Islet of Langerhans (tissue), 1 donor: Measurements from ENCODE around the gene DNAH17.

Experiments
- FAIRE-seq: peaks from one replicate; lab custom pipeline; 2011; peaks lifted over from hg19 to GRCh38; lab: Jason Lieb, UNC

DNAH17 gene

GRCh38 chr17:78427140-78427539 lies 150.1 kb downstream of the DNAH17 start:
- no peak for FAIRE-seq

DNA sequence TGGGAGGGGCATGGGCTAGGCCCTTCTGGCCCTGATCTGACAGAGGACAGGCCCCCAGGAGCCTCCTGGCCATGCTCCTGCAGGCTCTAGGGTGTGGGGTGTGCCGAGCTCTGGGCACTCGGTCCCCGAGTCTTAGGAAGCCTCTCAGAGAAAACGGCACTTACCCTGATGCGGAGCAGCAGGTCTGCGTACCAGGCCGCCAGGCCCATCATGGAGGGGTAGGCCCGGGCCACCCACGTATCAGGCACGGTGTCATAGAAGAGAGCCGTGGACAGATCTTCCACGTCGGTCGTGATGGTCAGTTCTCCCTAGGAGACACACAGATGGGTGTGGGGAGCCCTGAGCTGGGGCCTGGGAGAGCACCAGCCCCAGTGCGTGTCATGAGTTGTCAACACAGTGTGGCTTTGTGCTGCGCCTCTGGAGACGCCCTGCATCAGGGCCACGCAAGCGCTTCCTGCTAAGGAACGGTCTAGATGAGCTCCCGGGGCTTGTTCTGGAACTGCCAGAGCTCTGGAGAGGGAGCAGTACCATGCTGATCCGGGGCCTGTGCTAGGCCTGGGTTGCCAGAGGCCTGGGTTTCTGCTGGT lies 150.8 kb downstream of the DNAH17 start:
- FAIRE-seq, result no peak

- no peak for FAIRE-seq
Observed at GRCh38 chr17:78425429-78425828, 151.8 kb downstream of the DNAH17 start.

GRCh38 chr17:78423961-78424675 lies 153.1 kb downstream of the DNAH17 start:
- FAIRE-seq, result no peak

GRCh38 chr17:78422872-78423588 lies 154.2 kb downstream of the DNAH17 start:
- no peak for FAIRE-seq

DNA sequence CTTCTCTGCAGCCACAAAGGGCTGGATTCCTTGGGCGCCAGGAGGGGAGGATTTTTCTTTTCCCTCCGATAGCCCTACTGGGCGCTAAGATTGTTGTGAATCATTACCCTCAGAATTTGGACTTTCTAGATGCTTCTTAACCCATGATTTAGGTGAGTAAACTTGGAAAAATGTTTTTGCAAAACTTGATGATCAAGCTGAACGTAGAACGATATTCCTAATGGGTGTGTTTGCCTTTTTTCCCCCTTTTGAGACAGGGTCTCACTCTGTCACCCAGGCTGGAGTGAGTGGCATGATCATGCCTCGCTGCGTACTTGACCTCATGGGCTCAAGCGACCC lies 155.0 kb downstream of the DNAH17 start:
- FAIRE-seq, result no peak

DNA sequence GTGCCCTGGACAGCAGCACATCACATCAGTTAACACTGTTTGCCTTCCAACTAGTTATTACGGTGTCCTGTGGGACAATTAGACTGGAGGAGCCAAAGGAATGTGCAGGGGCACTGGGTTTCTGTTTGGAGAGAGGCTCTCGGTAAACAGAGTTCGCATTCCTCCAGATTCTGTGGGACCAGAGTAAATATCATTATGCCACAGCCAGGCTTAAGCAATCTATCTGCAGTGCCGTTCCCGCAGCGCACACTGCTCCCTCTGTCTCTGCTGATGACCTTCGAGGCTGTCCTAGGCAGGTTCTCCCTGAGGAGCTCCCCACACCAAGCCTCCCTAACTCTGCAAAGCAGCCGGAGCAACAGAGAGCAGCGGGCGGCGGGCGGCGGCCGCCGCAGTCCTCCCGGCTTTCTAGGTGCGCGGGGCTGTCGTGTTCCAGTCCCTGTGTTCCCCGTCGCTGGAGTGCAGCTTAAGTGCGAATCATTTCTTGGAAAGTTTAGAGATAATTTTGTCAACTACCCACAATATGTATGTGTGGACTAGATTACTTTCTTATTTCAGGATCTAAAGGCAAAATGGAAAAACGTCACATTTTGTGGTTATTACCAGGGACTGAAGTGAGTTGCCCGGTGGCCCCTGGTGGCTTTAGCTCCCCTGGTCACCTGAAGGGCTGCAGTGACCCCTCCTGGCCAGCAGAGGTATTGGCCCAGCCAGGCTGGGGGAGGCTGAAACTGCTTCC lies 155.5 kb downstream of the DNAH17 start:
- no peak for FAIRE-seq

GRCh38 chr17:78421084-78421533 lies 156.1 kb downstream of the DNAH17 start:
- FAIRE-seq, result no peak

DNA sequence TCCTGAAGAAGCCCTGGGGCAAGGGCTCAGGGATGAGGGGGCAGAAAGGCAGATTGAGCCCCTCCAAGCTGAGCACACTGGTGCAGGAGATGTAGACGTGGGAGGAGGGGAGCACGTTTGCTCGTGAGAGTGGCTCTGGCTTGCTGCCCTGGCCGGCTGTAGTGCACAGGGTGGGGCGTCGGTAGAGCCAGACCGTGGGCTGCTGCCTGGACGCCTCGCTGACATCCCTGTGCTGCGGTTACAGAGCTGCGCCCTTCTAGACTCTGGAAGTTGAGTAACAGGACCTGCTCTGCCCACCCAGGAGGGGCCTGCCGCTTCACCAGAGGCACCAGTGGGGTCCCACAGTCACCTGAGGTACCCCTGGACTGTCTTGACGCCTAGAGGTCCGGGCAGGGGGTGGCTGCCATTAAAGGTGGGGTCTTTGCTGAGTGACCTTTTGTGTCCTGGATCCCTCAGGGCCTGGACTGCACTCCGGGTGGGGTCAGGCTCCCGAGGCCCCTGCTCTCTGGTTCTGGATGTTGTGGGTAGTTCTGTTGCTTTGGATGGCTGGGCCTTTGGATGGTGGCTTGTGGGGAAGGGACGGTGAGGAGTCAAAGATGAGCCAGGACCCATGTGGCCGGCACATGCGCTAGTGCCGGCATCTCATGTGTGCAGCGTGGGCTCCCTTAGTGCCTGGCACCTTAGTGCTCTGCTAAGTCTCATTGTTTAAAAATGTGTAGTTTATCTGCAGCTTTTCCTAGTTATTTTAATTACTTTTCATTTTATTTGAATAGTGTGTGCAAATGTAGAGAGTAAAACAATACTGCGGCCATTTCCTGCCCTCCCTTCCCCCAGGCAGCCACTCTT lies 157.0 kb downstream of the DNAH17 start:
- FAIRE-seq, result no peak

GRCh38 chr17:78418326-78419026 lies 158.7 kb downstream of the DNAH17 start:
- no peak for FAIRE-seq

- no peak for FAIRE-seq
Observed at GRCh38 chr17:78417531-78417909, 159.7 kb downstream of the DNAH17 start.

DNA sequence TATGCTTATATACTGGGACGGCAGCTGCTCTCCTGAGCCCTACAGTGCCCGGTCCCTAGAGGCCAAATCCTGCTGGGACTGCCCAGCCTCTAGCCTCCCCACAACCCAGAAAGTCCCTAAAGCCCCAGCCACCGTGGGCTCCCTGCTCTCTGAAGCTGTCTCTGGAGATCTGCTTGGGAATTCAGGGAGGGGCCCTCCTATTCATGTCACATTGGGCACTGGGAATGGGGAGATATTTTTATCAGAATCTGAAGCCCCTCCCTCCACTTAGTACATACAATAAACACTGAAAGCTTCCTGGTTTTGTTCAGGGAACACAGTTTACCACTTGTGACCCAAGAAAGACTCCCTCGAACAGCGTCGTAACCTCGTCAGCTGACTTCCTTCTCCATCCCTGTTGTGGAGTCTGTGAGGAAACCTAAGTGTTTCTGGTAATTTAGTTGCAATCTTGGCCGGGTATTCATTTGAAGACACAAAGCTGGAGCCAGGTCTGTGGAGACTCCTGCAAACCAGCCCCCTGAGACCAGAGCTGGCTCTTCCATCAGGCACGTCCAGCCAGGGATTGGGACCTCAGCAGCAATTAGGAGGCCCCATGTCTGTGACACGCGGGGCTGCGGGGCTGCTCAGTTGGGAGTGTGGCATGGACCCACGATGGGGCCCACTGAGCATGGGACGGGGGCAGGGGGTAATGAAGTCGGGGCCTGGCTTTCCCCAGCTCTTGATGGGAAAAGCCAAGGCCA lies 160.2 kb downstream of the DNAH17 start:
- FAIRE-seq, result no peak

DNA sequence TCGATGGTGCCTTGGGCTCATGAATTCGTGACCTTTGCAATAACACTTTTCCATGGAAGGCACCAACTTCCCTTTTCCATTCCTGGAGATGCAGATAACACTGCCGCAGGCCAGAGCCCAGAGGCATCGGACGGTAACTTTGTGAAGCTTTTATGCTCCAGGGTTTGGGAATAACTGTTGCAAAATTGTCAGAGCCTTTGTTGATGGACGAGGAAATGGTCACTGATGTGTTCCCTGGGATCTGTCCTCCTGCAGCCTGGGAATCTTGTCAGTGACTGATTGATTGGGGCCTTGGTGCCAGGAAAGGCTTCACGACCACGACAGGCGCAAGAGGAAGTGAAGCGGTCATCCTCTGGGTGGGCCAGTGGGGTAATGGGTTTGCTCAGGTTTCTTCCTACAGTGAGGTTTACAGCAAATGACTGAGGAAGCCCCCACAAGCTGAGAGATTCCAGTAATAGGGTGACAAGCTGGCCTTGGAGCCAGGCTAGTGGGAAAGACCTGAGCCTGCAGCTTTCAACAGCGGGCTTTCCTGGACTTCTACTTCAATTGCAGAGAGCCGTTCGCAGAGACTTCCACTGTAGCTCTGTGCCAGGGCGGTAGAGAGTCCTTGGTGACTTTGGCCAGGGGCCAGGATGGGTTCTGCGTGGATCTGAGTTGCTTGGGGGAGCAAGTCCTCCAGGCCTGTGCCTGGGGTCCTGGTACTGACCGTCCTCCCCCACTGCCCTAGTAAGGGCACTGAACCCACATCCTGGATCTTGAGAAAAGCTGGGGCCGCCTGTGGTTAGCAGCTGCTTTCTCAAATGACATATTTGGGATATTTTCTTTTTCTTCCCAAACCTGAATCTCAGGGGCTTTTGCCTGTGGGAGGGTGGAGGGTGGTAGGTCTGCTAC lies 161.1 kb downstream of the DNAH17 start:
- no peak for FAIRE-seq

DNA sequence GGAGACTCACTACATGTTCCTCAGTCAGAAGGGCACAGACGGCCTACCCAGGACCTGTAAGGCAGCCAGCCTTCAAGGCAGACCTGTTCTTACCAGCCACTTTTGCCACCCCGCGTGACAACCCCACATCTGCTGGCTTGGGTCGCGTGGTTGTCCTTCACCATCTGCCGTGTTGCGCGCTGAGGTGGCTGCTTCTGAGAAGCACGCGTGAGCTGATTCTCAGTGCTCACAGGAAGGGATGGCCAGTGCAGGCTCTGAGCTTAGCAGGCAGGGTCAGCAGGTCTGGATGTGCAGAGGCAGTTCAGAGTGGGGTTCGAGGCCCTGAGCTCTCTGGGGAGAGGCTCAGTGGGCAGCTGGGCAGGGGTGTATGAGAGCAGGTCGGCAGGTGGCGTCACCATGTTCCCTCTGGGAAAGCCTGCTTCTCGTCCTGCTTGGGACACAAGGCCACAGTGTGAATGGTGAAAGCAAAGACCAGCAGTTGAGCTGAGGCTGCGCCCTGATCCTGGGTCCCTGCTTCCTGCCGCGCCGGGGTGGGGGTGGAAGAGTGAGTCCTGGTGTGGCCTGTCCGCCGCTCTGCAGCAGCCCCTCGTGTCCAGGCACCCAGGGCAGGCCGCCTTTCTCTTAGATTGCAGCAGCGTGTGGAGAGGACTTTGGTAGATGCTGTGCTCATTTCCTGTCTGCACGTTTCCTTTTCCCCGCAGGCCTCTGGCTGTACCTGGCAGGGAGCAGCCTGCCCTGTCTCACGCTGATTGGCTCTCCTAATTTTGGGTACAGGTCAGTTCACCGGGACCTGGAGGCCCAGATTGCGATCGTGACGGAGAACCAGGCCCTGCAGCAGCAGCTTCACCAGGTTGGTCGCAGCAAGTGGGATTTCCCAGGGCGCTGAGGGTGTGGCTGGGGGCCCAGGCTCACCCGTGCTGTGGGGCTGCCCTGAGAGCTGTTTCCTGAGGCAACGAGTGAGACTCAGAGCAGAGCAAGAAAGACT lies 162.7 kb downstream of the DNAH17 start:
- FAIRE-seq, result no peak

DNA sequence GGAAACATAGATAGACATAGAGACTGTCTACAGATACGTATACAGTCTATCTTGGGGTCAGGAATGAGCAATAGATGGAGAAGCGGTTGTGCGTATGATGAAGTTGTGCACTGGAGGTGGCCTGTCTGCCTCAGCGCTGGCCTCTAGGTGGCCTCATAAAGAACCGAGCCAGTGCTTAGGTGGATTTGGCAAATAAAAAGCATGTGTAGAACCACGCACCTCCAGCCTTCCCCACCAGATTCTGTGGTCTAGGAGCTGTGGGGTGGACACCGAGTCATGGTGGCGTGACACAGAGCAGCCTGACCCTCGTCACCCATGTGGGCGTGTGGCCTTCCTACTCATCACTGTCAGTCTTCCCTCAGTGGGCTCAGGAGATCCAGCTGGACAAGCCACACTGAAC lies 164.8 kb downstream of the DNAH17 start:
- FAIRE-seq, result no peak

GRCh38 chr17:78411241-78411857 lies 165.8 kb downstream of the DNAH17 start:
- no peak for FAIRE-seq

- no peak for FAIRE-seq
Observed at GRCh38 chr17:78409191-78409928, 167.8 kb downstream of the DNAH17 start.
